ENCODE data around the gene RUNX2.

GRCh38 chr6:45461486-45461885 is 133.4 kb downstream of the RUNX2 start:
- TF ChIP-seq CTCF (IDR thresholded peaks at IDR 0.05) (no peak), EZH2 (IDR thresholded peaks at IDR 0.05; ENCODE audit: borderline replicate concordance, insufficient read depth, low read depth, low read length, poor library complexity, severe bottlenecking) (no peak)
